Thyroid gland (tissue), 4 donors: ENCODE measurements around the gene KRT86.

Experiments
- CTCF ChIP-seq, 6 experiments: fragments of 200-600 bp in 3 of 6; fragments of 450-650 bp in 3 of 6; sonication (generic) in 3 of 6; IDR thresholded peaks; one replicate each; pipeline ENCODE4 v1.5.1; 2016 to 2019; ENCODE audit warnings: antibody characterized with exemption in 6 of 6, mild to moderate bottlenecking in 2 of 6, inconsistent platforms in 1 of 6, moderate library complexity in 1 of 6
- POLR2A ChIP-seq, 2 donors: fragments of 450-650 bp; IDR thresholded peaks; one replicate each; pipeline ENCODE4 v1.6.1; 2017; ENCODE audit warnings: antibody characterized with exemption in 2 of 2, mild to moderate bottlenecking in 2 of 2, moderate library complexity in 1 of 2

GRCh38 chr12:52343550-52343949 lies 69.1 kb downstream of the KRT86 start:
- no peak for TF ChIP-seq CTCF (IDR thresholded peaks at IDR 0.05)
- TF ChIP-seq POLR2A (IDR thresholded peaks at IDR 0.05) = no peak
